Lower lobe of right lung (tissue), 2 donors: ENCODE measurements around the gene MYLK4. TPM values are rescaled to one million over a fixed set of nuclear protein-coding genes. Genes with fewer than 3 reads are reported as not detected.

Source experiments
- ATAC-seq, 2 donors: fragments of 200-7000 bp; cut with Tn5 transposase; one replicate each; pipeline ENCODE4 v1.9.1; 2020 to 2022; ENCODE audit warnings: mild to moderate bottlenecking in 2 of 2, moderate library complexity in 2 of 2
- DNase-seq: peaks from one replicate; pipeline ENCODE4 v3.0.0-alpha.2; 2020
- H3K27ac ChIP-seq: fragments of 200-600 bp; one replicate; pipeline ENCODE4 v1.8.0; 2022
- H3K27me3 ChIP-seq: fragments of 200-600 bp; one replicate; pipeline ENCODE4 v1.8.0; 2022; ENCODE audit warnings: low read depth
- H3K36me3 ChIP-seq: fragments of 200-600 bp; one replicate; pipeline ENCODE4 v1.8.0; 2022; ENCODE audit warnings: mild to moderate bottlenecking
- H3K4me1 ChIP-seq: fragments of 200-600 bp; one replicate; pipeline ENCODE4 v1.8.0; 2022
- H3K4me3 ChIP-seq: fragments of 200-600 bp; one replicate; pipeline ENCODE4 v1.8.0; 2022; ENCODE audit warnings: mild to moderate bottlenecking
- H3K9me3 ChIP-seq: fragments of 200-600 bp; one replicate; pipeline ENCODE4 v1.8.0; 2022
- CTCF ChIP-seq: fragments of 200-600 bp; IDR thresholded peaks from one replicate; pipeline ENCODE4 v1.8.0; 2022; ENCODE audit warnings: antibody characterized with exemption, mild to moderate bottlenecking
- intact Hi-C: fragments of 100-400 bp; cut with DNase I; formaldehyde crosslinking; loops from one replicate; pipeline ENCODE4 v1.11.0; 2022
- total RNA-seq: library from RNA; stranded (reverse); fragmentation: NEBNext Ultra II Directional; extraction: Animal tissue kit (Norgen Biotek cat#: 25700); gene quantifications from one replicate; pipeline ENCODE4 v1.2.1, GENCODE V29; 2021
- donor health status: DM: no; HTN: yes; CAD: no; lungs with severe emphysema.

Gene MYLK4
- total RNA-seq, 1 donor from 2014 or later, result 0.56 TPM

DNA sequence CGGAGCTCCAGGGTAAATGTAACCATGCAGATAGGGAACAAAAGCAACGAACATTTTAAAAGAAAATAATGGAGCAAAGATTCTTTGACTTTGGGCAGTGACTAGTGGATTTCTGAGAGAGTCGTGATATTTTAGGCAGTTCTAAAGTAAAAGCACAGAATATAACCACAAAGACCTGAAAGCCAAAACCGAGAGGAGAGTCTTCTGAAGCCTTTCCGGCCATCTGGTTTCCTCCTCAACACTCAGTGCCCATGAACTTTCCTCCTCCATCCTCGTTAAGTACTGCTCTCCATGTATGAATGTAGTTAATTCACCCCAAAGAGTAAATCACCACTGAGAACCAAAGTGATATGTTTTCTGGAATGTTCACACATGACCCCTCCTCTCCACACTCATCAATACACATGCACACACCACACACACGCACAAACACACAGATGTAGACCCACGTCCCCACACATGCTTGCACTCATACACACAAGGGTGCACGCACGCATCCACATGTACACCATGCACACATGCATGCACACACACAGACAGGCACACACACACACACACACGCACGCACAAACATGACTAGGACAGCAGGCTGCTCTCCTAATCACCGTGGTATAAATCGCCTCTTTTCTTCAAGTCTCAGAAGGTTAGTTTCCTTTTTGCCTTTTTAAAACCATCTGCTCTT lies 109.5 kb downstream of the MYLK4 start:
- no peak for TF ChIP-seq CTCF
- Histone ChIP-seq H3K36me3 (no peaks in the 10 kb centered on the region), H3K9me3 (no peaks in the 10 kb centered on the region), H3K4me3 (no peak overlapping the region), H3K27me3 (no peaks in the 10 kb centered on the region), H3K27ac (no peak overlapping the region), H3K4me1 (no peaks in the 10 kb centered on the region)
- intact Hi-C loops, result no loop called here
- ATAC-seq (no peak), DNase-seq (no peak)

DNA sequence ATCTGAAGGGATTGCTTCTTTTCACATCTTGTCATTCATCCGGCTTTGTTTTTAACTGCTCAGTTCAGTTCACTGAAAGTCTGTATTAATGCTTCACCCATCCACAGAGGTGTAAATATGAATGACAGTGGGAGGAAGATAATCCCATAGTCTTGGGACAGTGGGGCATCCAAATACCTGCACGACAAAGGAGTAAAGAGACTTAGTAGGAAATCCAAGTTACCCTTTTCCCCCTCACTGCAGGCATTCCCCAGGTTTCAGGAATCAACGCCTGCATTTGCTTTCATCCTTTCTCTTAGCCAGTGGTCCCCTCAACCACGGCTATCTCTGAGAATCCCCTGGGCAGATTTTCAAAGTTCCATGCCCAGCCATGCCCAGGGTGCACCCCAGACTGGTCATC lies 110.2 kb downstream of the MYLK4 start:
- Histone ChIP-seq H3K36me3 (no peaks in the 10 kb centered on the region), H3K27ac (no peak overlapping the region), H3K4me3 (no peak overlapping the region), H3K27me3 (no peaks in the 10 kb centered on the region), H3K4me1 (no peaks in the 10 kb centered on the region), H3K9me3 (no peaks in the 10 kb centered on the region)
- ATAC-seq, result no peak
- DNase-seq, result no peak
- no peak for TF ChIP-seq CTCF
- intact Hi-C loops, result no loop called here

- no peak for TF ChIP-seq CTCF
- no peaks in the 10 kb centered on the region for H3K4me1 ChIP-seq
- no peaks in the 10 kb centered on the region for H3K36me3 ChIP-seq
- H3K4me3 ChIP-seq, result no peak overlapping the region
- ATAC-seq (no peak), DNase-seq (no peak)
- no peaks in the 10 kb centered on the region for H3K27me3 ChIP-seq
- H3K27ac ChIP-seq, result no peak overlapping the region
- intact Hi-C loops, result no loop called here
- no peaks in the 10 kb centered on the region for H3K9me3 ChIP-seq
Observed at GRCh38 chr6:2639896-2640295, 110.8 kb downstream of the MYLK4 start.

DNA sequence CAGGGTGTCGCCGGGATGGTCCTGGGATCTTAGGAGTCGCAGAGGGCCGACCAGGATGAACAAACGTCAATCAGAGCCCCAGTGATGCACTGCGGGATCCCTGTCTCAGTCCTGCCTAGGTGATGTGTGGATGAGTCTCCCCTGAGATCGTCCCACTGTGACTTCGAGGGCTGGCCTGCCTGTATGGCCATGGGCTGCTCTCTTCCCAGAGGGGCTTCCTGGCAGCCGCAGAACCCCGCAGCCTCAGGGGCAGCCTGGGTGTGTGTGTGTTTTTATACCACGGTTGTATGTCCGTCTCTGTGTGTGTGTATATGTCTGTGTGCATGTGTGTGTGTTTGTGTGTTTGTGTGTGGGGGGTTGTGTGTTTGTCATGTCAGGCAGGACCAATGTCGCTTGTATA lies 111.6 kb downstream of the MYLK4 start:
- ATAC-seq (no peak), DNase-seq (no peak)

GRCh38 chr6:2636672-2637071 lies 114.0 kb downstream of the MYLK4 start:
- H3K4me1 ChIP-seq, result peaks cover 12% of the 10 kb centered on the region
- no peak for TF ChIP-seq CTCF
- H3K27me3 ChIP-seq, result no peaks in the 10 kb centered on the region
- no peak for DNase-seq
- no peaks in the 10 kb centered on the region for H3K36me3 ChIP-seq
- H3K4me3 ChIP-seq, result no peak overlapping the region
- no peak overlapping the region for H3K27ac ChIP-seq
- intact Hi-C loops, result no loop called here
- H3K9me3 ChIP-seq, result no peaks in the 10 kb centered on the region
- no peak for ATAC-seq

More for the DNA sequence above, 111.6 kb downstream of the MYLK4 start:
- no peak overlapping the region for H3K4me3 ChIP-seq
- no peaks in the 10 kb centered on the region for H3K9me3 ChIP-seq
- TF ChIP-seq CTCF, result no peak
- no peaks in the 10 kb centered on the region for H3K36me3 ChIP-seq
- intact Hi-C loops, result no loop called here
- no peak overlapping the region for H3K27ac ChIP-seq
- no peaks in the 10 kb centered on the region for H3K27me3 ChIP-seq
- peaks cover 7% of the 10 kb centered on the region for H3K4me1 ChIP-seq
